Large intestine (tissue), 3 donors: ENCODE data around the gene KRT8. TPM values are rescaled to one million over a fixed set of nuclear protein-coding genes. Genes with fewer than 3 reads are reported as not detected.
A peak's percentile ranks its signal among the peaks of the same experiment; 100 is the strongest.

Experiments used
- DNase-seq, 2 donors: peaks; one replicate each; pipeline versions ENCODE4 v3.0.0 to v3.0.0-alpha.2; 2013
- H3K27ac ChIP-seq: one replicate; pipeline ENCODE4 v1.5.1; 2013; ENCODE audit warnings: low read length
- H3K27me3 ChIP-seq: 2 replicates; pipeline ENCODE4 v1.6.1; 2013; ENCODE audit warnings: low read length; ENCODE audit not compliant: control insufficient read depth, insufficient read depth
- H3K36me3 ChIP-seq: 2 replicates; pipeline ENCODE4 v1.6.1; 2013; ENCODE audit warnings: low read length; ENCODE audit not compliant: control insufficient read depth, insufficient read depth
- H3K4me1 ChIP-seq: one replicate; pipeline ENCODE4 v1.6.1; 2013; ENCODE audit warnings: low read length; ENCODE audit not compliant: control insufficient read depth, insufficient read depth
- H3K4me3 ChIP-seq: one replicate; pipeline ENCODE4 v1.5.1; 2013; ENCODE audit warnings: low read length
- H3K9me3 ChIP-seq: one replicate; pipeline ENCODE4 v1.6.1; 2013; ENCODE audit warnings: mild to moderate bottlenecking, low read depth, low read length, moderate library complexity; ENCODE audit not compliant: control insufficient read depth
- WGBS: methylation state at CpG from one replicate; pipeline ENCODE4 v1.1.5; 2013; ENCODE audit warnings: low lambda C conversion rate; ENCODE audit not compliant: insufficient coverage; 5-methylcytosine and 5-hydroxymethylcytosine counted together
- polyA plus RNA-seq: library from polyadenylated mRNA; unstranded; fragments of 120-200 nt; gene quantifications from one replicate; pipeline ENCODE4 v1.2.1, GENCODE V29; 2013

Gene KRT8
- polyA plus RNA-seq, 1 donor, result 1,338 TPM

DNA sequence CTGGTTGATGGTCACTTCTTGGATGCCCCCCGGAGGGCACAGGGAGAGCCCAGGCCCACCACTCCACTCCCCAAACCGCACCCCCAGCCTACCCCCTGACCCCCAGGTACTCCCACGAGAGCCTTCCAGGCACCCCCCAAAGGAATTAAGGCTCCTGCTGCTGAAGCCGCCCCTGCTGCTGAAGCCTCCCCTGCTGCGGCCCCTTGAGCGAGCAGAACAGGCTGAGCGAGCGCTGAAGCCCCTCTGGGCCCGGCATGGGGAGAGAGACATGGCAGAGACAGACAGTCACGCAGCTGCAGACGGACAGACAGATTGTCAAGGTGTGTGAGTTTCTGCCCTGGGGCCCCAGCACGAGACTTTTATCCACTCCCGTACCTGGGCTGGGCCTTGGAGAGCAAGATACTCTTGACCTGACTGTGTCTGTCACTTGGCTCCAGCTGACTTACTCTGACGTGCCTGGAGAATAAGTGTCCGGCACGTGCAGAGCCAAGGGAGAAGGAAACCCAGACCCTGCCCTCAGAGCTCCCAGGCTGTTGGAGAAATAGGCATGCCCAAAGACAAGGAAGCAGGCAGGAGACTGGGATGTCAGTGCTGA is 56.1 kb downstream of the KRT8 start, which contains the start of gene KRT78:
TSS of gene KRT78 (minus strand) at position 334 of the 595 bp plus-strand sequence. CDS start at position 270, 64 bp downstream.
- WGBS, result no CpG with 5 or more reads among the region's 16 CpGs

DNA sequence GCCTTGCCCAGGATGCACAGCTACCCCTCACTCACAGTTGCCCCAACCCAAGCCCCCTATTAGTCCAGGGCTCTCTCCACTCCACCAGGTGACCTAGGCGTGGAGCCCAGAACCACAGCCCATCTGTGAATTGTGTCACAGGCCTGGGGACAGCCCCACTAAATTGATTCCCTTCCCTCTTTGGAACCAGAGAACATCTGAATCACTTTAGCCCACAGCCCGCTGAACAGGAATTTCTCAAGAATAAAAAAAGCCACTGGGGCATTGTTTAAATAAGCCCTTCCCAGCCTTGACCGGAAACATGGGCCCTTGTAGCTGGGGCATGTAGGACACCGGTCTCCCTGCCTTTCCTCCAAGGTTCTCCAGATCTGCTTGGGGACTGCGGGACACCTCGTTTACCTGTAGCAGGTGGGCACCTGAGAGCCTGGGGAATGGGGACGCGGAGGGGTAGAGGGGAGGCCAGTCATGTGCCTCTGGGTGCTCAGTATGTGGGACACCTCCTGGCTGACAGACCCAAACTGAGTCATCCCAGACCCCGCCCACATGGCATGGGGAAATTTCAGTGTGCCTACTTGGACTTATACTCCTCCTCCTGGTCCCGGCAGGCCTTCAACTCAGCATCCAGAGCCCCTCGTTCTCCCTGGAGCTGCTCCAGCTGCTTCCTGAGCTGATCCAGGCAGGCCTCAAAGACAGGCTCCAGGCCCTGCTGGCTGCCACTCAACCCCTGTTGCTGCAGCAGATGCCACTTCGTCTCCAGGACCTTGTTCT is 57.4 kb downstream of the KRT8 start:
- no peak for DNase-seq
- Histone ChIP-seq H3K36me3 (no peaks in the 10 kb centered on the region), H3K9me3 (no peaks in the 10 kb centered on the region), H3K27ac (no peak overlapping the region), H3K4me3 (no peak overlapping the region), H3K4me1 (no peaks in the 10 kb centered on the region), H3K27me3 (no peaks in the 10 kb centered on the region)
- 60% methylated on average over 1 of the region's 12 CpGs for WGBS

More for the DNA sequence above, 56.1 kb downstream of the KRT8 start, which contains the start of gene KRT78:
- H3K4me3 ChIP-seq, result no peak within 1 kb of the TSS
- no peaks in the 10 kb centered on the region for H3K9me3 ChIP-seq
- no peaks in the 10 kb centered on the region for H3K27me3 ChIP-seq
- H3K27ac ChIP-seq, result no peak within 1 kb of the TSS
- DNase-seq, result peak in 1 of 2 donors; percentile 12
- no peaks in the 10 kb centered on the region for H3K36me3 ChIP-seq
- H3K4me1 ChIP-seq, result no peaks in the 10 kb centered on the region

Other genes with a start within 250 kb of the KRT8 start
- gene KRT1, start 224.7 kb downstream of the KRT8 start, polyA plus RNA-seq, result 0.51 TPM
- 0.42 TPM for gene KRT77, start 201.6 kb downstream of the KRT8 start, polyA plus RNA-seq
- not detected for gene KRT76, start 127.7 kb downstream of the KRT8 start, polyA plus RNA-seq
- not detected for gene KRT3, start 109.0 kb downstream of the KRT8 start, polyA plus RNA-seq
- not detected for gene KRT4, start 91.0 kb downstream of the KRT8 start, polyA plus RNA-seq
- gene KRT79, start 70.8 kb downstream of the KRT8 start, polyA plus RNA-seq, result not detected
- not detected for gene KRT78, start 56.1 kb downstream of the KRT8 start, polyA plus RNA-seq
- gene KRT18, start 44.0 kb upstream of the KRT8 start, polyA plus RNA-seq, result 903 TPM
- gene EIF4B, start 101.4 kb upstream of the KRT8 start, polyA plus RNA-seq, result 418 TPM
- gene TNS2, start 145.0 kb upstream of the KRT8 start, polyA plus RNA-seq, result 43.5 TPM
- gene SPRYD3, start 174.3 kb upstream of the KRT8 start, polyA plus RNA-seq, result 25.0 TPM
- 19.7 TPM for gene IGFBP6, start 192.6 kb upstream of the KRT8 start, polyA plus RNA-seq
- gene SOAT2, start 198.4 kb upstream of the KRT8 start, polyA plus RNA-seq, result 126 TPM